Measurements from ENCODE around the gene KXD1. TPM values are rescaled to one million over a fixed set of nuclear protein-coding genes. Genes with fewer than 3 reads are reported as not detected.

The KXD1 gene
- total RNA-seq, 1 donor from 2014 or later = 63.4 TPM

DNA sequence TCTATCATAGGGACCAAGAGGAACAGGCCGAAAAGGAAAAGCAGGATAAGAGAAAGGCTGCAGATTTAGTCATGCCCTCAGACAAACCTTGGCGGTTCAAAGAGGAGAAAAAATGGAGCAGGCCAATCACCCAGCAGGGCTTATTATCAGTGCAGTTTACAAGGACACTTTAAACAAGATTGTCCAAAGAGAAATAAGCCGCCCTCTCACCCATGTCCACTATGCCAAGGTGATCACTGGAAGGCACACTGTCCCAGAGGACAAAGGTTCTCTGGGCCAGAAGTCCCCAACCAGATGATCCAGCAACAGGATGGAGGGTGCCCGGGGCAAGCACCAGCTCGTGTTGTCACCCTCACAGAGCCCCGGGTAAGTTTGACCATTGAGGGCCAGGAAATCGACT, 22.6 kb downstream of the KXD1 start:
- Mint-ChIP-seq H3K9me3 (ENCODE audit: low read depth) (no peaks in the 10 kb centered on the region), H3K4me3 (ENCODE audit: unreplicated experiment) (no peak overlapping the region), H3K27me3 (ENCODE audit: low read depth) (no peaks in the 10 kb centered on the region), H3K27ac (ENCODE audit: unreplicated experiment) (no peak overlapping the region), H3K36me3 (ENCODE audit: low read depth) (peaks cover 13% of the 10 kb centered on the region), H3K4me1 (ENCODE audit: low read depth) (no peaks in the 10 kb centered on the region)
- TF ChIP-seq, protein P1, sequence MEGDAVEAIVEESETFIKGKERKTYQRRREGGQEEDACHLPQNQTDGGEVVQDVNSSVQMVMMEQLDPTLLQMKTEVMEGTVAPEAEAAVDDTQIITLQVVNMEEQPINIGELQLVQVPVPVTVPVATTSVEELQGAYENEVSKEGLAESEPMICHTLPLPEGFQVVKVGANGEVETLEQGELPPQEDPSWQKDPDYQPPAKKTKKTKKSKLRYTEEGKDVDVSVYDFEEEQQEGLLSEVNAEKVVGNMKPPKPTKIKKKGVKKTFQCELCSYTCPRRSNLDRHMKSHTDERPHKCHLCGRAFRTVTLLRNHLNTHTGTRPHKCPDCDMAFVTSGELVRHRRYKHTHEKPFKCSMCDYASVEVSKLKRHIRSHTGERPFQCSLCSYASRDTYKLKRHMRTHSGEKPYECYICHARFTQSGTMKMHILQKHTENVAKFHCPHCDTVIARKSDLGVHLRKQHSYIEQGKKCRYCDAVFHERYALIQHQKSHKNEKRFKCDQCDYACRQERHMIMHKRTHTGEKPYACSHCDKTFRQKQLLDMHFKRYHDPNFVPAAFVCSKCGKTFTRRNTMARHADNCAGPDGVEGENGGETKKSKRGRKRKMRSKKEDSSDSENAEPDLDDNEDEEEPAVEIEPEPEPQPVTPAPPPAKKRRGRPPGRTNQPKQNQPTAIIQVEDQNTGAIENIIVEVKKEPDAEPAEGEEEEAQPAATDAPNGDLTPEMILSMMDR (IDR thresholded peaks at IDR 0.05) = no peak
- DNase-seq (ENCODE audit: low spot score) = no peak

DNA sequence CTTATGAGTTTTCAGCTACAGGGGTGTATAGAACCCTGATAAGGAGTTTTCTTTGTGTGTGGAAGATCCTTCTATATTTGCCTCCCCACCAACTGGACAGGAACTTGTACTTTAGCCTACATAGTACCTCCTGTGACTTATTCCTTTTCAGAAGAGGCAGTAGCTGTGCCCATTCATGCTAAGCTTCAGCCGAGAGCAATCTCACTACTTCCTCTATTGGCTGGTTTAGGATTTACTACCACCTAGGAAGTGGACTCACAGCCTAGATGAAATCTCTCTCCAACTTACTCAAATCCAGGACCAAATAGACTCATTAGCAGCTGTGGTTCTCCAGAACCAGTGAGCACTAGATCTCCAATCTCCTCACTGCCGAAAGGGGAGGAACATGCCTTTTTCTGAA, 28.6 kb downstream of the KXD1 start:
- H3K9me3 Mint-ChIP-seq (ENCODE audit: low read depth) = no peaks in the 10 kb centered on the region
- TF ChIP-seq, protein P1 (IDR thresholded peaks at IDR 0.05) = no peak
- H3K27ac Mint-ChIP-seq (ENCODE audit: unreplicated experiment) = no peak overlapping the region
- peaks cover 16% of the 10 kb centered on the region for H3K4me1 Mint-ChIP-seq (ENCODE audit: low read depth)
- H3K36me3 Mint-ChIP-seq (ENCODE audit: low read depth) = no peaks in the 10 kb centered on the region
- H3K27me3 Mint-ChIP-seq (ENCODE audit: low read depth) = no peaks in the 10 kb centered on the region
- DNase-seq (ENCODE audit: low spot score) = no peak
- no peak overlapping the region for H3K4me3 Mint-ChIP-seq (ENCODE audit: unreplicated experiment)

DNA sequence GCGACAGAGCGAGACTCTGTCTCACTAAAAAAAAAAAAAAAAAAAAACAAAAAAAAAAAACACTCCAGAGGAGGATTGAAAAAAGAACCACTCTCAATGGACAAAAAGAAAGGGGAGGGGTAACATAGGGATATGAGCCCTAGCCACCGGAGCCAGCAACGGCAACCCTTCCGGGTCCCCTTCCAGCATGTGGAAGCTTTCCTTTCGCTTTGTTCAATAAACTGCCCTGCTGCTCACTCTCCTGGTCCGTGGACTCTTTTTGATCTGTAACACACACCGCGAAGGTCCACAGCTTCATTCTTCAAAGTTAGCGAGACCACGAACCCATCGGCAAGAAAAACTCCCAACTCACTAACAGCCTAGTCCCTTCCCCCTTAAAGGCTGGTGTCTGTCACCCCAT, 29.9 kb downstream of the KXD1 start:
- no peak overlapping the region for H3K27ac Mint-ChIP-seq (ENCODE audit: unreplicated experiment)

DNA sequence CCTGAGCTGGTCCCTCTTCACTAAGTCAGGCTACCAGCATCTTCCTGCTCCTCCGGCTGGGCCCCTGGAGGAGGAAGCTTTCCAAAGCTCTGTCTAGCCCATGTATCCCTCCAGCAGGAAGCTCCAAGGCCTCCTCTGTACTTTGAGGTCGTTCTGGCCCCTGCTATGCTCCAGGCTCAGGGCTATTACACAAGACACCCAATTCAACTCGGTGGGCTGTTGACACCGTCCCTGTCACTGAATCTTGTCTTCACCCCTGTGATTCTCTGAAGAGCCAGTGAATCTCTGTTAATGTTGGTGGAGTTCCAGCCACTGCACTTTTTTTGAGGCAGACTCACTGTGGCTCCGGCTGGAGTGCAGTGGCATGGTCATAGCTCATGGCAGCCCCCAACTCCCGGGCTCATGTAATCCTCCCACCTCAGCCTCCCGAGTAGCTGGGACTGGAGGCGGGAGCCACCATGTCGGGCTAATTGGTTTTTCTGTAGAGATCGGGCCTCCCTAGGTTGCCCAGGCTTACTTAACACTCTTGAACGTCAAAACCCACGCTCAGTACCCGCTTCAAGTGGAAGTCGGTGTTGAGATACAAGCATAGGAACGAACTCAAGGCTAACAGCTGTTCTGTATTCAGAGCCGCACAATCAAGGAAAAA, 30.4 kb downstream of the KXD1 start:
- TF ChIP-seq, protein P1 (IDR thresholded peaks at IDR 0.05) = no peak
- no peaks in the 10 kb centered on the region for H3K27me3 Mint-ChIP-seq (ENCODE audit: low read depth)
- no peak for DNase-seq (ENCODE audit: low spot score)
- peaks cover 16% of the 10 kb centered on the region for H3K4me1 Mint-ChIP-seq (ENCODE audit: low read depth)
- no peaks in the 10 kb centered on the region for H3K9me3 Mint-ChIP-seq (ENCODE audit: low read depth)
- H3K27ac Mint-ChIP-seq (ENCODE audit: unreplicated experiment) = peak overlapping the region; percentile 8
- no peaks in the 10 kb centered on the region for H3K36me3 Mint-ChIP-seq (ENCODE audit: low read depth)
- H3K4me3 Mint-ChIP-seq (ENCODE audit: unreplicated experiment) = peak overlapping the region; percentile 80

More for the DNA sequence above, 29.9 kb downstream of the KXD1 start:
- Mint-ChIP-seq H3K27me3 (ENCODE audit: low read depth) (no peaks in the 10 kb centered on the region), H3K4me1 (ENCODE audit: low read depth) (peaks cover 16% of the 10 kb centered on the region), H3K36me3 (ENCODE audit: low read depth) (no peaks in the 10 kb centered on the region), H3K9me3 (ENCODE audit: low read depth) (no peaks in the 10 kb centered on the region), H3K4me3 (ENCODE audit: unreplicated experiment) (no peak overlapping the region)
- no peak for DNase-seq (ENCODE audit: low spot score)
- TF ChIP-seq, protein P1 (IDR thresholded peaks at IDR 0.05) = no peak

DNA sequence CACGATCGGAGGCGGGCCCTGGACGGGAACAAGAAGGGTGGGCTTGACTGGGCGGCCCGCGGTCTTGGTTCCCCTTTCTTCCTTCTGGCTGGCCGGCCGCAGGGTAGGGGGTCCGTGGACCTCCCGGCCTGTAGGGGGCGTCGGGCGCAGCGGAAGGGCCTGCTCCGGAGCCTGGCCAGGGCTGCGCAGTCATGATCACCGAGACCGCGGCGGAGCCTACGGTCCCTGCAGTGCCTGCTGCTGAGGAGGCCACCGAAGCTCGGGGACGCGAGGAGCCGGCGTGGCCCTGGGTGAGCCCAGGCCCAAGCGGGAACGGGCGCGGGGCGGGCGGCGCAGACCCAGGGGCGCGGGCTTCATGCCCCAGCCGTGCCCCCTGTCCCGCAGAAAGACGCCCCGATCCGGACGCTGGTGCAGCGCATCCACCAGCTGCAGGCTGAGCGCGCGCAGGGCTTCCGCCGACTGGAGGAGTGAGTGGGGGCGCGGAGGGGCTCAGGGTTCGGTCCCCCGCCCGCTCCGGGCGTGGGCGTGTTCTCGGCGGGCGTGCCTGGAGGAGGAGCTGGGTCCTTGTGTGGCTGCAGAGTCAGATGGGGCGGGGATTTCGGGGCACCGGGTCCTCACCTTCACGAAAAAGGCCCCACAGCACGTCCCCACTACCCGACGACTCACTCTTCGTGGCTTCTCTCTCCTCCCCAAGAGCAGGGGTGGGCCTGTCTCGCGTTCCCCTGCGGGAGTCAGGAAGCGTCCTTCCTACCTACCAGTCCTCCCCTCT, 31.1 kb downstream of the KXD1 start, which contains the start of gene REX1BD:
Gene REX1BD, plus strand, starts transcription at position 188 of the 769 bp plus-strand sequence. Its CDS starts 4 bp downstream, at position 192.
- H3K27me3 Mint-ChIP-seq (ENCODE audit: low read depth) = no peaks in the 10 kb centered on the region
- no peaks in the 10 kb centered on the region for H3K36me3 Mint-ChIP-seq (ENCODE audit: low read depth)
- TF ChIP-seq, protein P1 (IDR thresholded peaks at IDR 0.05) = peak; percentile 97
- no peak for DNase-seq (ENCODE audit: low spot score)
- H3K27ac Mint-ChIP-seq (ENCODE audit: unreplicated experiment) = peak within 1 kb of the TSS; percentile 77
- H3K4me3 Mint-ChIP-seq (ENCODE audit: unreplicated experiment) = peak within 1 kb of the TSS; percentile 80
- peaks cover 16% of the 10 kb centered on the region for H3K4me1 Mint-ChIP-seq (ENCODE audit: low read depth)
- H3K9me3 Mint-ChIP-seq (ENCODE audit: low read depth) = no peaks in the 10 kb centered on the region
